GM23338 (cell line): ENCODE data around the gene PDE3A. TPM values are rescaled to one million over a fixed set of nuclear protein-coding genes. Genes with fewer than 3 reads are reported as not detected.

Experiments
- ATAC-seq: fragments of 200-7000 bp; cut with Tn5 transposase; 3 replicates; pipeline ENCODE4 v1.9.1; 2020
- DNase-seq: peaks from one replicate; pipeline ENCODE4 v3.0.0-alpha.2; 2015; ENCODE audit warnings: low spot score
- H2AFZ ChIP-seq: fragments of 200-600 bp; sonication (generic); 2 replicates; pipeline ENCODE4 v1.8.0; 2016; ENCODE audit warnings: antibody characterized with exemption, mild to moderate bottlenecking, moderate library complexity
- H3F3A ChIP-seq: fragments of 200-600 bp; sonication (generic); replicated peaks from 2 replicates; pipeline ENCODE4 v1.8.0; 2017; ENCODE audit warnings: antibody characterized with exemption, mixed run types, low read depth
- H3K27ac ChIP-seq: fragments of 200-600 bp; sonication (generic); 2 replicates; pipeline ENCODE4 v1.6.1; 2016; ENCODE audit warnings: low read depth
- H3K27me3 ChIP-seq: fragments of 200-600 bp; sonication (generic); 2 replicates; pipeline ENCODE4 v1.8.0; 2016; ENCODE audit warnings: mild to moderate bottlenecking, mixed run types, moderate library complexity; ENCODE audit not compliant: insufficient read depth
- H3K36me3 ChIP-seq: fragments of 200-600 bp; sonication (generic); 2 replicates; pipeline ENCODE4 v1.8.0; 2016; ENCODE audit warnings: mild to moderate bottlenecking; ENCODE audit not compliant: insufficient read depth
- H3K4me1 ChIP-seq: fragments of 200-600 bp; sonication (generic); 2 replicates; pipeline ENCODE4 v1.8.0; 2016; ENCODE audit warnings: mild to moderate bottlenecking, moderate library complexity; ENCODE audit not compliant: insufficient read depth
- H3K4me2 ChIP-seq: fragments of 200-600 bp; sonication (generic); 2 replicates; pipeline ENCODE4 v1.7.1; 2017; ENCODE audit warnings: mixed run types
- H3K4me3 ChIP-seq: fragments of 200-600 bp; sonication (generic); 2 replicates; pipeline ENCODE4 v1.6.1; 2016; ENCODE audit warnings: mixed run types
- H3K79me2 ChIP-seq: fragments of 200-600 bp; sonication (generic); replicated peaks from 2 replicates; pipeline ENCODE4 v1.8.0; 2017; ENCODE audit warnings: mild to moderate bottlenecking; ENCODE audit not compliant: insufficient read depth
- H3K9me2 ChIP-seq: fragments of 200-600 bp; sonication (generic); 2 replicates; pipeline ENCODE4 v1.8.0; 2017; ENCODE audit not compliant: insufficient read depth
- H4K20me1 ChIP-seq: fragments of 200-600 bp; sonication (generic); replicated peaks from 2 replicates; pipeline ENCODE4 v1.8.0; 2017; ENCODE audit warnings: mild to moderate bottlenecking; ENCODE audit not compliant: insufficient read depth
- H3K27ac Mint-ChIP-seq: 2 replicates; pipeline ENCODE4 v1.8.0; 2020; ENCODE audit warnings: inconsistent platforms, mild to moderate bottlenecking, moderate library complexity, mixed read lengths
- H3K27me3 Mint-ChIP-seq: 3 replicates; pipeline ENCODE4 v1.8.0; 2022; ENCODE audit warnings: low read depth, mild to moderate bottlenecking, moderate library complexity, mixed read lengths, inconsistent platforms; ENCODE audit not compliant: insufficient read depth, poor library complexity
- H3K36me3 Mint-ChIP-seq: 3 replicates; pipeline ENCODE4 v1.8.0; 2021; ENCODE audit warnings: low read depth, mild to moderate bottlenecking, inconsistent platforms, moderate library complexity, mixed read lengths
- H3K4me1 Mint-ChIP-seq: 3 replicates; pipeline ENCODE4 v1.8.0; 2020; ENCODE audit warnings: mild to moderate bottlenecking, inconsistent platforms, mixed read lengths
- H3K4me3 Mint-ChIP-seq: 3 replicates; pipeline ENCODE4 v1.8.0; 2021; ENCODE audit warnings: moderate library complexity, mild to moderate bottlenecking, inconsistent platforms, mixed read lengths
- H3K9me3 Mint-ChIP-seq: 3 replicates; pipeline ENCODE4 v1.8.0; 2020; ENCODE audit warnings: moderate library complexity, mild to moderate bottlenecking, inconsistent platforms, mixed read lengths
- CREB1 ChIP-seq: fragments of 250-450 bp; sonication (Bioruptor Pico); IDR thresholded peaks from 2 replicates; pipeline ENCODE4 v1.5.0; 2020; ENCODE audit warnings: low read depth, mild to moderate bottlenecking, moderate library complexity
- EZH2phosphoT487 ChIP-seq: fragments of 200-600 bp; sonication (generic); IDR thresholded peaks from one replicate; pipeline ENCODE4 v1.8.1; 2018; ENCODE audit warnings: antibody characterized with exemption; ENCODE audit not compliant: unreplicated experiment
- ZNF114 ChIP-seq: fragments of 250-450 bp; sonication (Bioruptor Pico); IDR thresholded peaks from 2 replicates; pipeline ENCODE4 v1.5.0; 2020; ENCODE audit warnings: mild to moderate bottlenecking, moderate library complexity
- ZNF331 ChIP-seq: fragments of 250-450 bp; sonication (Bioruptor Pico); IDR thresholded peaks from 2 replicates; pipeline ENCODE4 v1.5.0; 2020; ENCODE audit warnings: low read depth, mild to moderate bottlenecking, moderate library complexity
- polyA plus RNA-seq: library from polyadenylated mRNA; unstranded; fragments of >200 nt; fragmentation: Nextera tagmentation; extraction: Ambion mirVana; gene quantifications from 2 replicates; pipeline ENCODE4 v1.2.1, GENCODE V29; 2016
- total RNA-seq: library from RNA; depleted of rRNA; stranded (reverse); fragments of >200 nt; shearing (Covaris generic); gene quantifications from 2 replicates; pipeline ENCODE4 v1.2.3, GENCODE V29; 2014
- TF ChIP-seq, protein P1 (sequence below), 2 experiments: fragments of 200-600 bp in 1 of 2; sonication (generic) in 1 of 2; conservative IDR thresholded peaks; 2 replicates each; pipeline versions ENCODE4 v1.5.1 to v1.6.1; 2016 to 2017; ENCODE audit warnings: antibody characterized with exemption in 2 of 2, low read depth in 2 of 2, mild to moderate bottlenecking in 2 of 2, moderate library complexity in 1 of 2
- TF ChIP-seq, protein P2 (sequence below): IDR thresholded peaks from one replicate; pipeline ENCODE4 v1.6.1; 2018; ENCODE audit warnings: antibody characterized with exemption; ENCODE audit not compliant: unreplicated experiment
- TF ChIP-seq, protein P3 (sequence below): IDR thresholded peaks from 2 replicates; pipeline ENCODE4 v1.6.1; 2016; ENCODE audit warnings: antibody characterized with exemption

Gene PDE3A
- total and polyA plus RNA-seq, 2 experiments from 2014 or later: 2.7 to 9.2 TPM

DNA sequence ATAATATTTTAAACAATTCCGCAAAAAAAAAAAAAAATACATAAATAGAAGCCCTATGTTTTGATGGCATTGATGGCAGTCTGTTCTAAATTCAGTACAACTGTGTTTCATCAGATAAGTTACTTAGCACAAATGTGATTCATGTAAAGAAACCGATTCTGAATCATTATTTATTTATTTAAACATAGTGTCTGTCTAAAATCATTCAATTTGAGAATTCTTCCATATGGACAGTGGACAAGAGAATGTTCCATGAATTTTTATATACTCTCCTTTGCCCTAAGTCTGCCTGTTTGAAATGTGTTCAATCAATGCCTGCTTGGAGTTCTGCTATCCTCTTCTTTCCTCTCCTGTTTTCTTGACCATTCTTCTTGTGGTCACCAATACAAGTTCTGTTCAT is 126.5 kb downstream of the PDE3A start (continued):
- TF ChIP-seq, protein P1, sequence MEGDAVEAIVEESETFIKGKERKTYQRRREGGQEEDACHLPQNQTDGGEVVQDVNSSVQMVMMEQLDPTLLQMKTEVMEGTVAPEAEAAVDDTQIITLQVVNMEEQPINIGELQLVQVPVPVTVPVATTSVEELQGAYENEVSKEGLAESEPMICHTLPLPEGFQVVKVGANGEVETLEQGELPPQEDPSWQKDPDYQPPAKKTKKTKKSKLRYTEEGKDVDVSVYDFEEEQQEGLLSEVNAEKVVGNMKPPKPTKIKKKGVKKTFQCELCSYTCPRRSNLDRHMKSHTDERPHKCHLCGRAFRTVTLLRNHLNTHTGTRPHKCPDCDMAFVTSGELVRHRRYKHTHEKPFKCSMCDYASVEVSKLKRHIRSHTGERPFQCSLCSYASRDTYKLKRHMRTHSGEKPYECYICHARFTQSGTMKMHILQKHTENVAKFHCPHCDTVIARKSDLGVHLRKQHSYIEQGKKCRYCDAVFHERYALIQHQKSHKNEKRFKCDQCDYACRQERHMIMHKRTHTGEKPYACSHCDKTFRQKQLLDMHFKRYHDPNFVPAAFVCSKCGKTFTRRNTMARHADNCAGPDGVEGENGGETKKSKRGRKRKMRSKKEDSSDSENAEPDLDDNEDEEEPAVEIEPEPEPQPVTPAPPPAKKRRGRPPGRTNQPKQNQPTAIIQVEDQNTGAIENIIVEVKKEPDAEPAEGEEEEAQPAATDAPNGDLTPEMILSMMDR (conservative IDR thresholded peaks at IDR 0.05; ENCODE audit: low read depth in 2 of 2): no peak
- TF ChIP-seq EZH2phosphoT487: no peak
- TF ChIP-seq, protein P2, sequence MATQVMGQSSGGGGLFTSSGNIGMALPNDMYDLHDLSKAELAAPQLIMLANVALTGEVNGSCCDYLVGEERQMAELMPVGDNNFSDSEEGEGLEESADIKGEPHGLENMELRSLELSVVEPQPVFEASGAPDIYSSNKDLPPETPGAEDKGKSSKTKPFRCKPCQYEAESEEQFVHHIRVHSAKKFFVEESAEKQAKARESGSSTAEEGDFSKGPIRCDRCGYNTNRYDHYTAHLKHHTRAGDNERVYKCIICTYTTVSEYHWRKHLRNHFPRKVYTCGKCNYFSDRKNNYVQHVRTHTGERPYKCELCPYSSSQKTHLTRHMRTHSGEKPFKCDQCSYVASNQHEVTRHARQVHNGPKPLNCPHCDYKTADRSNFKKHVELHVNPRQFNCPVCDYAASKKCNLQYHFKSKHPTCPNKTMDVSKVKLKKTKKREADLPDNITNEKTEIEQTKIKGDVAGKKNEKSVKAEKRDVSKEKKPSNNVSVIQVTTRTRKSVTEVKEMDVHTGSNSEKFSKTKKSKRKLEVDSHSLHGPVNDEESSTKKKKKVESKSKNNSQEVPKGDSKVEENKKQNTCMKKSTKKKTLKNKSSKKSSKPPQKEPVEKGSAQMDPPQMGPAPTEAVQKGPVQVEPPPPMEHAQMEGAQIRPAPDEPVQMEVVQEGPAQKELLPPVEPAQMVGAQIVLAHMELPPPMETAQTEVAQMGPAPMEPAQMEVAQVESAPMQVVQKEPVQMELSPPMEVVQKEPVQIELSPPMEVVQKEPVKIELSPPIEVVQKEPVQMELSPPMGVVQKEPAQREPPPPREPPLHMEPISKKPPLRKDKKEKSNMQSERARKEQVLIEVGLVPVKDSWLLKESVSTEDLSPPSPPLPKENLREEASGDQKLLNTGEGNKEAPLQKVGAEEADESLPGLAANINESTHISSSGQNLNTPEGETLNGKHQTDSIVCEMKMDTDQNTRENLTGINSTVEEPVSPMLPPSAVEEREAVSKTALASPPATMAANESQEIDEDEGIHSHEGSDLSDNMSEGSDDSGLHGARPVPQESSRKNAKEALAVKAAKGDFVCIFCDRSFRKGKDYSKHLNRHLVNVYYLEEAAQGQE: no peak

DNA sequence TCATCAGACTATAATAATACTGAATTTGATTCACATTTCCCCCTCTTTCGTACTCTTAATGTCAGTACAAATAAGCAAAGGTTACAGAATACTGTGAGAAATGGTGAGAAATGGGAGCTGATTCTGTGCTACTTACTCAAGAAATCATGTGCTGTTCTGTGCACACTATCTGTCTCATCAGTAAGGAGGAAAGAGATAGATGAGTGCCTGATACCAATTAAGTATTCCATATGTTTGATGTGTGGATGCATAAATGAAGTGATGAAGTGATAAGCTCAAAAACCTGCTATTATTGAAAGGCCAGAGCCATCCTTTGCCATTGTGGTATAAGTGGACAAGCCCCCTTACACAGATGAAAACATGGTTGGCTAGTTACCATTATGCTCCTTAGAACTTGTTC is 127.7 kb downstream of the PDE3A start:
- no peaks in the 10 kb centered on the region for H3K9me3 Mint-ChIP-seq
- Histone ChIP-seq H3K27me3 (no peaks in the 10 kb centered on the region), H3K4me3 (no peak overlapping the region), H3K27ac (no peak overlapping the region), H3F3A (no peaks in the 10 kb centered on the region), H3K79me2 (no peaks in the 10 kb centered on the region), H3K36me3 (no peaks in the 10 kb centered on the region), H4K20me1 (no peaks in the 10 kb centered on the region), H2AFZ (no peak overlapping the region), H3K4me1 (peaks cover 8% of the 10 kb centered on the region; the same call in 1 of the 2 replicates), H3K4me2 (no peak overlapping the region), H3K9me2 (no peaks in the 10 kb centered on the region)
- H3K27me3 Mint-ChIP-seq: peaks cover 3% of the 10 kb centered on the region
- no peaks in the 10 kb centered on the region; the same call in 2 of the 3 replicates for H3K36me3 Mint-ChIP-seq
- H3K4me3 Mint-ChIP-seq: no peak overlapping the region
- H3K4me1 Mint-ChIP-seq: peaks cover 11% of the 10 kb centered on the region
- ATAC-seq: no peak
- H3K27ac Mint-ChIP-seq: no peak overlapping the region
- no peak for DNase-seq
- no peak for TF ChIP-seq EZH2phosphoT487
- TF ChIP-seq, protein P2: no peak
- TF ChIP-seq, protein P1 (conservative IDR thresholded peaks at IDR 0.05; ENCODE audit: low read depth in 2 of 2): no peak
- no peak for TF ChIP-seq ZNF114
- no peak for TF ChIP-seq CREB1 (CRISPR knock-in tag)
- TF ChIP-seq, protein P3, sequence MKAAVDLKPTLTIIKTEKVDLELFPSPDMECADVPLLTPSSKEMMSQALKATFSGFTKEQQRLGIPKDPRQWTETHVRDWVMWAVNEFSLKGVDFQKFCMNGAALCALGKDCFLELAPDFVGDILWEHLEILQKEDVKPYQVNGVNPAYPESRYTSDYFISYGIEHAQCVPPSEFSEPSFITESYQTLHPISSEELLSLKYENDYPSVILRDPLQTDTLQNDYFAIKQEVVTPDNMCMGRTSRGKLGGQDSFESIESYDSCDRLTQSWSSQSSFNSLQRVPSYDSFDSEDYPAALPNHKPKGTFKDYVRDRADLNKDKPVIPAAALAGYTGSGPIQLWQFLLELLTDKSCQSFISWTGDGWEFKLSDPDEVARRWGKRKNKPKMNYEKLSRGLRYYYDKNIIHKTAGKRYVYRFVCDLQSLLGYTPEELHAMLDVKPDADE: no peak
- TF ChIP-seq ZNF331 (CRISPR knock-in tag): no peak
